HepG2 (cell line): ENCODE results near the gene KCNA1. TPM values are rescaled to one million over a fixed set of nuclear protein-coding genes. Genes with fewer than 3 reads are reported as not detected.

ENCODE experiments used
- ATAC-seq: fragments of 200-7000 bp; cut with Tn5 transposase; 3 replicates; pipeline ENCODE4 v1.9.1; 2020; ENCODE audit warnings: mild to moderate bottlenecking, moderate library complexity
- BruUV-seq: library from RNA; stranded (reverse); fragments of 400-500 nt; replicated peaks from 2 replicates; lab custom pipeline; 2021; lab: Mats Ljungman, UMichigan
- CTCF ChIA-PET: fragments of 300-600 bp; formaldehyde crosslinking; extraction: SDS; loops from one replicate; lab custom pipeline; 2021; ENCODE audit warnings: low total read pairs, inconsistent platforms, low intra/inter-chr PET ratio; lab: Yijun Ruan, JAX
- POLR2A ChIA-PET: fragments of 350-600 bp; sonication (Branson Sonifier 250); formaldehyde crosslinking; loops from one replicate; lab custom pipeline; 2020; ENCODE audit warnings: antibody characterized with exemption, inconsistent platforms; lab: Yijun Ruan, JAX
- DNase-seq: peaks from one replicate; pipeline ENCODE4 v3.0.0-alpha.2; 2015; ENCODE audit warnings: low spot score
- FAIRE-seq: peaks from 3 replicates; lab custom pipeline; 2011; peaks lifted over from hg19 to GRCh38; lab: Jason Lieb, UNC
- H2AFZ ChIP-seq: one replicate; pipeline ENCODE4 v1.6.1; 2011; ENCODE audit warnings: low read length, inconsistent platforms
- H3K27ac ChIP-seq: fragments of 300-600 bp; 3 replicates; pipeline ENCODE4 v1.8.0; 2011; ENCODE audit warnings: mixed run types, mild to moderate bottlenecking, mixed read lengths, low read length, inconsistent platforms; ENCODE audit not compliant: insufficient read depth; ENCODE audit errors: extremely low read length
- H3K27me3 ChIP-seq, 2 experiments: fragments of 200-600 bp in 1 of 2; 2 replicates in 1 of 2; 3 replicates in 1 of 2; pipeline versions ENCODE4 v1.6.0 to v1.8.0; 2011; ENCODE audit warnings: low read length in 2 of 2, mild to moderate bottlenecking in 2 of 2, moderate library complexity in 2 of 2, inconsistent platforms in 1 of 2; ENCODE audit not compliant: insufficient read depth in 2 of 2, control insufficient read depth in 1 of 2
- H3K36me3 ChIP-seq, 2 experiments: fragments of 200-600 bp in 1 of 2; replicated peaks in 1 of 2; 2 replicates in 1 of 2; 3 replicates in 1 of 2; pipeline versions ENCODE4 v1.5.1 to v1.8.0; 2011; ENCODE audit warnings: low read length in 2 of 2, inconsistent platforms in 1 of 2; ENCODE audit not compliant: insufficient read depth in 2 of 2, control insufficient read depth in 1 of 2
- H3K4me1 ChIP-seq: 2 replicates; pipeline ENCODE4 v1.5.1; 2012; ENCODE audit warnings: low read length, inconsistent platforms; ENCODE audit not compliant: insufficient read depth
- H3K4me2 ChIP-seq: 2 replicates; pipeline ENCODE4 v1.6.0; 2011; ENCODE audit warnings: low read depth, low read length, inconsistent platforms
- H3K4me3 ChIP-seq, 3 experiments: fragments of 200-600 bp in 1 of 3; sonication (generic), shearing (Covaris generic) in 1 of 3; replicated peaks in 1 of 3; 2 replicates each; pipeline ENCODE4 v1.5.1; 2011 to 2016; ENCODE audit warnings: low read length in 3 of 3, inconsistent platforms in 2 of 3, low read depth in 2 of 3, mild to moderate bottlenecking in 2 of 3, control low read depth in 1 of 3, mixed read lengths in 1 of 3; ENCODE audit not compliant: insufficient read depth in 1 of 3
- H3K79me2 ChIP-seq: one replicate; pipeline ENCODE4 v1.6.1; 2011; ENCODE audit warnings: low read length, inconsistent platforms; ENCODE audit not compliant: insufficient read depth
- H3K9ac ChIP-seq: 2 replicates; pipeline ENCODE4 v1.6.0; 2011; ENCODE audit warnings: mild to moderate bottlenecking, low read depth, low read length, inconsistent platforms; ENCODE audit not compliant: insufficient read depth
- H3K9me3 ChIP-seq: 2 replicates; pipeline ENCODE4 v1.5.1; 2012; ENCODE audit warnings: mild to moderate bottlenecking, low read length
- H4K20me1 ChIP-seq: 2 replicates; pipeline ENCODE4 v1.6.0; 2011; ENCODE audit warnings: inconsistent platforms, mild to moderate bottlenecking, low read length, moderate library complexity; ENCODE audit not compliant: insufficient read depth
- AKAP8 ChIP-seq: sonication (generic); formaldehyde crosslinking; IDR thresholded peaks from 2 replicates; pipeline ENCODE4 v1.5.1; 2020; ENCODE audit warnings: mild to moderate bottlenecking, missing genetic modification reagents
- E2F1 ChIP-seq: sonication (generic); formaldehyde crosslinking; IDR thresholded peaks from 2 replicates; pipeline ENCODE4 v1.5.0; 2020; ENCODE audit warnings: missing genetic modification reagents
- GRHL1 ChIP-seq: sonication (generic); formaldehyde crosslinking; conservative IDR thresholded peaks from 2 replicates; pipeline ENCODE4 v1.8.0; 2022; ENCODE audit warnings: missing genetic modification reagents
- HIC2 ChIP-seq: sonication (generic); formaldehyde crosslinking; IDR thresholded peaks from 2 replicates; pipeline ENCODE4 v1.9.0; 2022; ENCODE audit warnings: low read depth, missing genetic modification reagents
- HOXA5 ChIP-seq: sonication (generic); formaldehyde crosslinking; IDR thresholded peaks from 2 replicates; pipeline ENCODE4 v1.4.0; 2020; ENCODE audit warnings: missing genetic modification reagents
- JDP2 ChIP-seq: sonication (generic); formaldehyde crosslinking; IDR thresholded peaks from 2 replicates; pipeline ENCODE4 v1.8.1; 2022; ENCODE audit warnings: missing genetic modification reagents, borderline replicate concordance
- MLLT10 ChIP-seq: sonication (generic); formaldehyde crosslinking; IDR thresholded peaks from 2 replicates; pipeline ENCODE4 v1.4.0; 2020; ENCODE audit warnings: missing genetic modification reagents
- RXRB ChIP-seq: IDR thresholded peaks from 2 replicates; pipeline ENCODE4 v1.6.1; 2016; ENCODE audit warnings: borderline replicate concordance, missing genetic modification reagents, missing compliant biosample characterization
- TBX3 ChIP-seq: fragments of 450-650 bp; IDR thresholded peaks from 2 replicates; pipeline ENCODE4 v1.6.1; 2017; ENCODE audit warnings: antibody characterized with exemption, mild to moderate bottlenecking, inconsistent platforms, borderline replicate concordance
- TIGD3 ChIP-seq: sonication (generic); formaldehyde crosslinking; IDR thresholded peaks from 2 replicates; pipeline ENCODE4 v1.5.1; 2020; ENCODE audit warnings: mild to moderate bottlenecking, missing genetic modification reagents, borderline replicate concordance
- ZNF441 ChIP-seq: sonication (generic); formaldehyde crosslinking; IDR thresholded peaks from 2 replicates; pipeline ENCODE4 v1.7.0; 2021; ENCODE audit warnings: missing genetic modification reagents, borderline replicate concordance
- ZNF691 ChIP-seq: sonication (generic); formaldehyde crosslinking; IDR thresholded peaks from 2 replicates; pipeline ENCODE4 v1.4.0; 2020; ENCODE audit warnings: missing genetic modification reagents, low read depth, mild to moderate bottlenecking, borderline replicate concordance
- ZNF703 ChIP-seq: sonication (generic); formaldehyde crosslinking; IDR thresholded peaks from 2 replicates; pipeline ENCODE4 v1.5.1; 2020; ENCODE audit warnings: missing genetic modification reagents, mild to moderate bottlenecking, moderate library complexity, borderline replicate concordance
- WGBS: methylation state at CpG from one replicate; pipeline ENCODE4 v1.1.6; 2017; ENCODE audit warnings: low lambda C conversion rate; 5-methylcytosine and 5-hydroxymethylcytosine counted together
- in situ Hi-C: cut with HindIII; loops from 2 replicates; pipeline ENCODE4 v1.10.0; 2017; ENCODE audit warnings: low pct_unique_long_range_greater_than_20kb; ENCODE audit not compliant: extremely low pct_ligation_motif_present
- intact Hi-C: fragments of 100-400 bp; cut with micrococcal nuclease; formaldehyde crosslinking; loops from one replicate; pipeline ENCODE4 v1.10.0; 2022; ENCODE audit not compliant: unreplicated experiment
- polyA plus RNA-seq, 8 experiments: library from polyadenylated mRNA; depleted of rRNA in 3 of 8; stranded (reverse) in 7 of 8; unstranded in 1 of 8; fragments of >200 nt; fragmentation: Illumina TruSeq in 4 of 8; extraction: Trizol in 4 of 8; gene quantifications; 2 replicates each; pipeline versions ENCODE4 v1.2.1 to v1.2.3, GENCODE V29; 2011 to 2016; ENCODE audit warnings: low read depth in 4 of 8, missing spikeins in 1 of 8, mixed read lengths in 1 of 8; ENCODE audit not compliant: insufficient read depth in 1 of 8
- total RNA-seq, 5 experiments: library from RNA; depleted of rRNA; stranded (reverse); fragments of >200 nt; fragmentation: Illumina TruSeq; extraction: Trizol; gene quantifications; 2 replicates each; pipeline ENCODE4 v1.2.3, GENCODE V29; 2016; ENCODE audit warnings: low read depth in 1 of 5

The KCNA1 gene
- total and polyA plus RNA-seq, 2 of the 13 experiments (the other 11 are each of a cell fraction or from before 2014, with no cell fraction given): not detected

- no peak for TF ChIP-seq HOXA5 (CRISPR knock-in tag)
- TF ChIP-seq TIGD3 (CRISPR knock-in tag): no peak
- no peak for TF ChIP-seq GRHL1 (CRISPR knock-in tag)
These were observed 51.6 kb downstream of the KCNA1 start (continued) for GRCh38 chr12:4961311-4961710.

- Histone ChIP-seq H3K4me1 (no peaks in the 10 kb centered on the region), H2AFZ (no peak overlapping the region), H4K20me1 (no peaks in the 10 kb centered on the region), H3K4me2 (no peak overlapping the region), H3K27me3 (peaks cover 4 to 48% of the 10 kb centered on the region in 2 experiments; a peak in 3 of 5 replicates), H3K36me3 (no peaks in the 10 kb centered on the region), H3K4me3 (no peak overlapping the region), H3K9me3 (no peaks in the 10 kb centered on the region), H3K9ac (no peak overlapping the region), H3K27ac (no peak overlapping the region), H3K79me2 (no peaks in the 10 kb centered on the region)
- BruUV-seq: no TSS peak
- 6% methylated on average over 12 of the region's 17 CpGs for WGBS
- ChIA-PET POLR2A (no interaction called here), CTCF (no interaction called here)
- in situ Hi-C loops (no loop called here), intact Hi-C loops (no loop called here)
- ATAC-seq: no peak
- FAIRE-seq: no peak
- DNase-seq: no peak
- TF ChIP-seq RXRB (CRISPR knock-in tag) (no peak), MLLT10 (CRISPR knock-in tag) (no peak), TBX3 (no peak), ZNF691 (CRISPR knock-in tag) (no peak), ZNF441 (no peak), E2F1 (CRISPR knock-in tag) (no peak), AKAP8 (CRISPR knock-in tag) (no peak), HIC2 (CRISPR knock-in tag) (no peak), JDP2 (CRISPR knock-in tag) (no peak), ZNF703 (CRISPR knock-in tag) (no peak)
These were observed 53.1 kb downstream of the KCNA1 start for GRCh38 chr12:4962539-4963486.
